NCI-H524 (cell line): ENCODE results near the gene CREB5.
"Not testable (repeated sequence)": the region's sequence is repeated elsewhere in the genome, so short reads cannot be mapped to it uniquely, and the experiment has no call there.

ENCODE experiments used
- DNase-seq, 2 experiments: peaks; one replicate each; lab custom pipeline; 2025; lab: John Stamatoyannopoulos, UW

CREB5 gene

DNA sequence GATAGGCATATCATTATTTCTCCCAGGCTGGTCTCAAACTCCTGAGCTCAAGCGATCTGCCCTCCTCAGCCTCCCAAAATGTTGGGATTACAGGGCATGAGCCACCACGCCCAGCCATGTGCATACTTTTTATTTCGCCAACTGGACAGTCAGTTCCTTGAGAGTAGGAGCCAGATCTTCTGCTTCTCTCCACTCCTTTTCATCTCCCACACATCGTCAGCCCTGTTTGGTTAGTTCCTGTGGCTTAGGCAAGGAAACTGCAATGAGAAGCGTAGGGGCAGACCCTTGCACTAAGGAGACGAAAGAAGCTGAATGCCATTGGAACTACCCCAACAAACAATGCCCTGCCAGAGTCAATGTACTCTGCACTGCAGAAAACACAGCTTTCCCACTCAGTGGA, 367.6 kb downstream of the CREB5 start:
- DNase-seq, result no peak

DNA sequence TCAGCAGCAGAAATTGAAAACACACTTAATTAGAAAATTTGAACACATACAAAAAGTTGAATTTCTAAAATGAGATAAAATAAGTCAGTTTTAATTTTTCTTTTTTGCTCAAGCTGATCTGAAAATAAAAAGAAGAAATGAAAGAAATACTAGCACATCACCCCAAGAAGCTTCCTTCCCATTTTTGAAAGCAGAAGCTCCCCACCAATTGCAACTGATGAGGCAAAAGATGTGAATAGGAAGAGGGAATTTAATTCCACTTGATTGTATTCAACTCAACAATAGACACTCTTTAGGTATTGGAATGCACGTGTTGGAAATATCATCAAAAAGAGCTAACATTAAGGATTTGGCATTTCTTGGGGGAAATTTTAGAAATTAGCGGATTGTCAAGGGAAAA, 370.0 kb downstream of the CREB5 start:
- DNase-seq, result no peak

DNA sequence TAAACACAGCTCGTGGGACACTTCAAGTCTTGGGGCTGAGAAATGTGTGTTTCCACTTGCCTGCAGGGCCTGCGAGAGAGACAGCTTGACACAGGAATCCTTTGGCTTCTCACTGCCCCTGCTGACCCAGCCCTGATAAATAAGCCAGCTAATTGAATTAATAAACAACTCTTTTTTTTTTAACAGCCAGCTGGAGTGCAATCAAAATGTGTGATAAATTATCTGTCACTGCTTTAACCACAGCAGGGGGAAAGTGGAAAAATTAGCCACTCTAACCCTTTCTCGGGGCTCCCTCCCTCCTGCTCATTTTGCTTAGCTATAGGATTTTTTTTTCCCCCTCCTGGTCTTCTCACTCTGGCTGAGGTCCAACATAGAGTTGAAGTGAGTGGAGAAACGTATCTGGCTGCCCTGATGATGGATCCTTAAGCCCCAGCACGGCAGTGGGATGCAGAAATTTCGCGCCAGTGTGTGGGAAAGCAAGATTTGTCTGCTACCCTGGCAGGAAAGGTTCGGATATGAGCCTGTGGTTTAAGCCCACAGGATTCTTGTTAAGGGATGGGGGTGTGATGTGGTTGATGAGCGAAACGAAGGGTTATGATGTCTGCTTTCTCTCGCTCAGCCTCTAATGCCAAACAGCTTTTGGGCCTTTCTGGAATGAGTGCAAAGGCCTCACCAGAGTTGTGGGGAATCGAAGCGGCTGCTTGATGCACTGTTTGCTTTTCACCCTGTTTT, 372.0 kb downstream of the CREB5 start:
- peak; percentile 32 to 34 for DNase-seq

DNA sequence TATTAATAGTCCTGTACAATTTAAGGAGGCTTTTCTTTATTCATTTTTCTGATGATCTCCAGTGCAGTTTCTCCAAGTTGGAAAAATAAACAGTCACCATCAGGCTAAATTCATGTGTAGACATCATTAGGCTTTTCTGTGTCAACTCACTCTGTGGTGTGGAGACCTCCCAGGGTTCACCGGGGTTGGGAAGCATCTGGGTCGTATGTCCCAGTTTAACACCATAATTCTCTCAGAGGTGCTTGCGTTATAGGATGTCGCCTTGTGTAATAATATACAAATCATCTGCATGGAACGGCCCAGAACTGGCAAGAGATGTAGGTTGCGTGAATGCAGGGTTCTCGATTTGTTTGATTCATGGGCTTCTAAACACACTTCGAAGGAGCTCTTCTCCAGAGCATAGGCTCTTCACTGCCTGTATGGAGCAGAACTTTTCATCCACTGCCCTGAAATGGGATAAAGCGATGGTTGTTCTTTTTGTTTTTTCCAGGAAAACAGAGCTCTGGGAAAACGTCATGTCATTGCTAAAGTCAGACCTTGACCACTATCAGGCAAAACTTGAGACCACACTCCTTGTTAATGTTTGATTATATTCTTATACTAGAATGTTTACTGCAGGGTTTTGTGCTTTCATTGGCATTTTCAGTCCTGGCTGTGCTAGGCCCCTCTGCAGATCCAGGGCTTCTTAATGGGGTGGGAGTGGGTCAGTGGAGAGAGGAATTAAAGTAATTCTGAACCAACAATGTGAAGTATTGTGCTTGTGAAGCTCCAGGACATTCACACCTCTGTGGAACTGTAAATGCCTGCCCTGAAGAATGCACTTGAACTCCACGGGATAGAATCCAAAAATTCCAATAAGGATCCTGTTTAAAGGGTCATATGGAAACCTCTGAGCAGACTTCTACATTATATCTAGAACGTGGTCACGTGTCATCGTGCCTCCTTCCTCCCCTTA, 373.0 kb downstream of the CREB5 start:
- no peak for DNase-seq

DNA sequence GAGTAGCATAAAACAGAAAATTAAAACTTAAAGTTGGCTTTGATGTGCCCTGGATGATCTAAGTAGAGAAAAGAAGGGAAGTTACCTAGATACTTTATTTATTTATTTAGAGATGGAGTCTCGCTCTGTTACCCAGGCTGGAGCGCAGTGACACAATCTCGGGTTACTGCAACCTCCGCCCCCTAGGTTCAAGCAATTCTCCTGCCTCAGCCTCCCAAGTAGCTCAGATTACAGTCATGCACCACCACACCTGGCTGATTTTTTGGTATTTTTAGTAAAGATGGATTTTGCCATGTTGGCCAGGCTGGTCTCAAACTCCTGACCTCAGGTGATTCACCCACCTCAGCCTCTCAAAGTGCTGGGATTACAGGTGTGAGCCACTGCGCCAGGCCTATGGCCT, 373.8 kb downstream of the CREB5 start:
- DNase-seq, result not testable (repeated sequence)

DNA sequence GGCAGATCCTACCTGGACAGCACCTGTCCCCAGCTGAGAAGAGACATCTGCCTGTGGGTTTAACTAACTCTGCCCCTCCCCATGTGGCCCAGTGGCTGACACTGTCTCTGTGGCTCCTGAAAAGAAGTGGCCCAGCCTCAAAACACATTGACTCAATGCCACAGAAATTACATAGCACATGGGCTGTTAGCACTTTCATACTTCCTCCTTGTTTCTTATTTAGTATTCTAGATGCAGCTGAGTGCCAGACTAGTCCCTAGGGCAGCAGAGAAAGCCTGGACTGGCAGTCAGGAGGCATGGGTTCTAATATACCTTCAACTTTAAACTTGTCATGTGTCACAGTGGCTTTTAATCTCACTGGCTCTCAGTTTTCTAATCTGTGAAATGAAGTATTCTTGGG, 374.8 kb downstream of the CREB5 start:
- no peak for DNase-seq

DNA sequence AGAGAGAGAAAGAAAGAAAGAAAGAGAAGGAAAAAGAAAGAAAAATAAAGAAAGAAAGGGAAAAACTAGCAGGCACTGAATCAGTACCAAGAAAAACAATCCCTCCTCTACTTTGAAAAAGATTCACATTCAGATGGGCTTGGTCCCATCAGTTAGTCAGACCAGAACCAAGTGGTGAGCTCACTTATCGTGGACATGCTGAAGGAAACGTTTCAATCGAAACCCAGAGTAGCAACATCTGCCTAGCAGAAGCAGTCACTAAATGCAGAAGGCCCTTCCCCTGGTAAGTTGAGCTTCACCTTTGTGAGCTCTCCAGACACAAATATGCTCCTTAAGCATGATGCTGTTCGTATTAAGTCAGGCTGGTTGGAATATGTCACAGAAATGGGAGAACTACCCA, 378.1 kb downstream of the CREB5 start:
- no peak for DNase-seq

DNA sequence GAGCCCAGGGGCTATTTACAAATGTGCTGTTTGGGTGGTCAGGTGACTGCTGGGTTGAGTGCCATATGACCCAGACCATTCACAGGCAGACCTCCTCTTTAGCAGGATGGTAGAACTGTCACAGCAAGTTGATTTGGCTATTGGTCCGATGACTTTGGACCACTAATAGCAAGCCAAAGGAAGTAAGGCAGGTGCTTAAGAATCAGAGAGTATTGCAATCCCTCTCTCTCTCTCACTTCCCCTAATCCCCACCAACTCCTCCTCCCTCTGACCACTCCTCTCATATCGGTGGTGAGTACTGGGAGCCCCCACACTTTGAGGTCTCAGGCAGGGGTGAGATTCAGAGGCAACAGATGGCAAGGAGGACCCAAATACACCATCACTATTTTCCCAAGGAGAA, 380.5 kb downstream of the CREB5 start:
- DNase-seq, result no peak

DNA sequence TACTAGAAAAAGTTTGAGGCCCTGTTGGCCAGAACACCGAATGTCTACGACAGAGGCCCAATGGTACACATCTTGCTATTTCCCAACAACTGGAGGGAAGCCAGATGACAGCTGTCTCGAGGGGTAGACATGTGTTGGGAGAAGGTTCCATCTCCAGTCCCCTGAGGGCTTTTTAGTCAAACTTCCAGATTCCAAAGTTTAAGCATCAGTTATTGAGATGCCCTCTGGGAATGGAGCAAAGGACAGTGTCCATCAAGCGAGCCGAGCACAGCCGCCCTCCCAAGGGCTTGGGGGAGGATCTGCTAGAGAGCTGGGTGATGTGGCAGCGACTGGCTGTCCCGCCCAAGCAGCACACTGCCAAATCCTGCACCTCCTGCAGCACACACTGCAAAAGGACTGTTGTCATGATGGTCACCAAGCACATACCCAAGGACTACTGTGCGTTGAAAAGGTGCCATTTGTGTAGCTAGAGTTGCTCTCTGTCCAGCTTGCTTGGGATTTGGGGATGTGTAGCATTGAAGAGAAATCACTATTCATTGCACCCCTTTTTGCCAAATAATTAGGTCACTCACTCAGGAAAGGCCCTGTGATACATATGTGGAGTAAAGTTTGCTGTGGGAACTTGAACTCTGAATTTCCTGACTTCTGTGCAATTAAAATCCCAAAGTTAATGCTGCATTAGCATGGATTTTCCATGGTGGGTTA, 381.2 kb downstream of the CREB5 start:
- no peak for DNase-seq

DNA sequence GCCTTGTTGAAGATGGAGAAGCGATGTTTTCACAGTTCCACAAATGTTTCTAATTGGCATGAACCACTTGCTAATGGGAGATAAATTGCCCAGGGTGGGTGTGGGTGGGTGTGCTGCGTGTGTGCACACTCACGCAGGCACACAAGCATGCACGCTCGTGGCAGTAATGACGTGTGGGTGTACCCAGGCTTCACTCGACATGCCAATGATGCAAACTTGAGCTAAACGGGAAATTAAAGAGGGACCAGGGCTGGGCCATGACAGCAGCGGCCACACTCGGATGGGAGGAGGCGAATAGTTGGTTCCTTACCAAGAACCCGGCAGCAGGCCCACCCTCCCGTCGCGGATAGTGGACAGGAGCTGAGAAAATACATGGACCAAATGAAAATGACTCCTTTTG, 386.0 kb downstream of the CREB5 start:
- DNase-seq, result no peak

DNA sequence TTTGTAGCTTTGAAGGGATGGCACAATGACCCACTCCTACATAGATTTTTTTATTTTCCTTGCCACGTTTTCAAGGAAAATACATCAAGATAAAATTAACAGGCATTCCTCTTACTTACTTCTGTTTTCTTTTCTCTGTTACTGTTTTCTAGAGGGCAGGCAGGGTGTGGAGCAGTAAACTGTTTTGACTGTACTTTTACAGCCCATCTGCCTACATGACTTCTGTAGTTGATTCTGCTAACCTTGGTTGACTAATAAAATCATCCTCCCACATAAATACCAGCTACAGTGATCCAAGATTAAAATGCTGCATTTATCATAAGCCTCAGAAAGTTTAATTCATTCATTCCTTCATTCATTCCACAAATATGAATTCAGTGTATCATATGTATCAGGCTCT, 387.3 kb downstream of the CREB5 start:
- no peak for DNase-seq

DNA sequence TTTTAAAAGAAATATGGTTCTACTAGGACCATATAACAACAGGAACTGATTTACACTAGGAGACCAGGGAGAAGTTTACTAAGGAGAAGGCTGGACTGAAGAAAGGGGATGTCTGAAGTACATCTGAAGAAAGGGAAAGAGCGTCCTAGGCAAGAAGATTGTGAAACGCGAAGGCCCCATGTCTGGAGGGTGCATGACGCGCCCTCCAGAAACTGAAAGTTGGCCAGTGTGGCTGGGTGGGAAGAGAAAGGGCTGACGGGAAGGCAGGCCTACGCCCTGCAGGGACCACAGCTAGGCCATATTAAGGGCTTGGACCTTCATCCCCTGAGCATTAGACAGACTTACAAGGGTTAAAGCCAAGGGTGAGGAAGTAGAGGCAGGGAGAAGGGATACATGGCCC, 387.8 kb downstream of the CREB5 start:
- DNase-seq, result no peak

DNA sequence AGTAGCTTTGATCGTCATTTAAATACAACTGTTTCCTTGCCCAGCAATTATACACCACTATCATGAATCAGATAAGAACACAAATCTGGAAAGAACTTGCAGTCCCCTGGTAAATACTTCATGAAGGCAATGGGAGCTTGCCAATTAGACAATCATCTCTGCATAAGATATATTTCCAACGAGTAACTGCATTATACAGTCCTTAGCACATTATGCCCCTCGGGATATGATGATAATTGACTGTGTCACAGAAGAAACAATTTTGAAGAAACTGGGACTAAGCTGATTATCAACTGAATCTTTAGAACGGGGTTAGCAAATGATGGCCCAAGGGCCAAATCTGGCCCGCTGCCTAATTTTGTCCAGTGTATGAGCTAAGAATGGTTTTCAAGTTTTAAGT, 390.1 kb downstream of the CREB5 start:
- no peak for DNase-seq

DNA sequence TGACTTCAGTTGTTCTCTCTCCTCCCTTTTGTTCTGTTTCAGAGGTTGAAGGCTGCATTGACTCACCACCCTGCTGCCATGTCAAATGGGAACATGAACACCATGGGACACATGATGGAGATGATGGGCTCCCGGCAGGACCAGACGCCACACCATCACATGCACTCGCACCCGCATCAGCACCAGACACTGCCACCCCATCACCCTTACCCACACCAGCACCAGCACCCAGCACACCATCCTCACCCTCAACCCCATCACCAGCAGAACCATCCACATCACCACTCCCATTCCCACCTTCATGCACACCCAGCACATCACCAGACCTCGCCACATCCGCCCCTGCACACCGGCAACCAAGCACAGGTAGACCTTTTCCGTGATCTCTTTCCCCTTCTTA, 391.8 kb downstream of the CREB5 start:
- no peak for DNase-seq

DNA sequence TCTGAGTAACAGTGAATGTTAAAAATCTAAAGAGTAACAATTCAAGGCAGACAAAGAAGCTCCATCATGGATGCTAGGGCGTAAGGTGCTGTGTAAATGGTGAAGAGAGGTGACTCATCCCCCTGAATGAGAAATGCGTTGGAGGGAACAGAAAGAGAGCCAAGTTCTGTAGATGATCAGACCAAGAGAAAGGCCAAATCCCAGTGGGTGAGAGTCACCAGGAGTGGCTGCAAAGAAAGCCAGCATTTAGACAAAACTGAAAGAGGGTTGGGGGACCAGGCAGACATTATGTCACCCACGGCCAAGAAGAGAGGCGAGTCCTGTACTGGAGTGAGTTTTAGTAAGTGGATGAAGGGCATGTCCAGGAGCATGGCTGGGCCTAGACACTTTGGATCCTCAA, 392.7 kb downstream of the CREB5 start:
- DNase-seq, result no peak

DNA sequence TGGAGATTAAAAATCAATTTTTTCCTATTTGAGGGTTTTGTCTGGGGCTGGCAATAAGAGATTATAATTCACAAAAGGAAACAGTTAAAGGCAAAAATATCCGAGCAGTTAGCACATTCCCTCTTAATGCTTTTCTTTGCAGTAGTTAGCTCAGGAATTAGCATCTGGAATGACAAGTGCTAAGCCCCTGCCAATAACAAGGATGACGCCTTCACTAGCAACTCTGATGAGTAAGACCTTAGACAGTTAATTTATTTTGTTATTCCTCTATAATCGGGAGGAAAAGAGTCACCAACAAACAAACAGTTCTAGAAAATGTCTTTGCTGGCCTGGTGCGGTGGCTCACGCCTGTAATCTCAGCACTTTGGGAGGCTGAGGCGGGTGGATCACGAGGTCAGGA, 394.5 kb downstream of the CREB5 start:
- no peak for DNase-seq

DNA sequence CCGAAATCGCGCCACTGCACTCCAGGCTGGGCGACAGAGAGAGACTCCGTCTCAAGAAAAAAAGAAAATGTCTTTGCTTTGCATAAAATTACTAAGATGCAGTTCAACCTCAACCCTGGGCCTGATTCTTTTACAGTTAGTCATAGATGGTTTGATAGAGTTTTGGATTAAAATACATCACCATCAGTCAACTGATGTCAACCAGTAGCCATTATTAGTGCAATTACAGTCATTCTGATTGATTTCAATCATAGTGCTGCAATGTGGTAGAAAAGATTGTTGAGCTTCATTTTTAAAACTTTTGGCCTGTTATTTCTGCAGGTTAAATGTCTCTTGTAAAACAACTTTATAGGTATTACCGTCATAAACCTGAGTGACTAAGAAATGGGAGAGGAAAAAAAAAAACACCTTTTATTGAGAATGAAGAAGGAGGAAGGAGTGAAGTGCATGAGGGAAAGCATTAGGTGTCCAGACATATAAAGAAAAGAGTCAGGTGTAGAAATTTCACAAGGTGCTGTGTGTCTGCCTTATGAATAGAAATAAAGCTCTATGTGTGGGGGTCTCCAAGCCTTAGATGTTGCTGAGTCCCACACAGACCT, 395.2 kb downstream of the CREB5 start:
- DNase-seq, result no peak

DNA sequence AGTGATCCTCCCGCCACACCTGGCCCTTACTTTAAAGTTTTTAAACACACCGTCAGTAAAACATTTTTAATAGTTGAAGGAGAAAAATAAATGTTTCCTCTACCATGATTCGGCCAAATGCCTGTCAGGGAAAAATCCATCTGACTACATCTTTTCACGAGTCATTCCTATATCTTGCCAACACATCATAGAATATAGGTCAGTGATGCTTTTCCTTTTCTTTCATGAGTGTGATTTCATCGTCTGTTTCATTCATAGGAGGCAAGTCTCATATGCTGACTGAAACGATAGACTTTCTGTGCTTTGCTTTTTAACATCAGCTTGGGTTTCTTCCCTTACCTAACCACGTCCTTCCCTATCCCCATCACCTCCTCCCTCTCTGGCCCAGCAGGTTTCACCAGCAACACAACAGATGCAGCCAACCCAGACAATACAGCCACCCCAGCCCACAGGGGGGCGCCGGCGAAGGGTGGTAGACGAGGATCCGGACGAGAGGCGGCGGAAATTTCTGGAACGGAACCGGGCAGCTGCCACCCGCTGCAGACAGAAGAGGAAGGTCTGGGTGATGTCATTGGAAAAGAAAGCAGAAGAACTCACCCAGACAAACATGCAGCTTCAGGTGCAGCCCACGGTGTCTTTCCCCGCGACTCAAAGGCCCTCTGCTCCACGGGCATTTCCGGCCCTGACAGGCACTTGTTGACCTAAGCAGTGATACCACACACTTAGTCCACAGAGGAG, 396.6 kb downstream of the CREB5 start:
- DNase-seq, result no peak

DNA sequence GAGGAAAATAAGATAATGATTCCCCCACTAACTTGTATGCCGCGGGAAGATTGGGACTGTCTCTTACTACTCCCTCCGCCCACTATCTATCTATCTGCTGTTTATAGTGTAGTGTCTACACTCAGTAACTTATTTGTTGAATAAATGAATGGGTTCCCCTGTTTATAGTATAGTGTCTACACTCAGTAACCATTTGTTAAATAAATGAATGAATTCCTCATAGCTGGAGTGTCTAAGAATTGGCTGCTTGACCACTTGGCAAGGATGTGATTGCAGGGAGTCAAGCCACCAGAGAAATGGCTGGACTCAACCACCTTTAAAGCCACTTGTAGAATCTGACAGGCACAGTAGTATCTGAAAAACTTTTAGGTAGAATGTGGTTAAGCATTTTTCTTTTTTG, 398.7 kb downstream of the CREB5 start:
- DNase-seq, result no peak

DNA sequence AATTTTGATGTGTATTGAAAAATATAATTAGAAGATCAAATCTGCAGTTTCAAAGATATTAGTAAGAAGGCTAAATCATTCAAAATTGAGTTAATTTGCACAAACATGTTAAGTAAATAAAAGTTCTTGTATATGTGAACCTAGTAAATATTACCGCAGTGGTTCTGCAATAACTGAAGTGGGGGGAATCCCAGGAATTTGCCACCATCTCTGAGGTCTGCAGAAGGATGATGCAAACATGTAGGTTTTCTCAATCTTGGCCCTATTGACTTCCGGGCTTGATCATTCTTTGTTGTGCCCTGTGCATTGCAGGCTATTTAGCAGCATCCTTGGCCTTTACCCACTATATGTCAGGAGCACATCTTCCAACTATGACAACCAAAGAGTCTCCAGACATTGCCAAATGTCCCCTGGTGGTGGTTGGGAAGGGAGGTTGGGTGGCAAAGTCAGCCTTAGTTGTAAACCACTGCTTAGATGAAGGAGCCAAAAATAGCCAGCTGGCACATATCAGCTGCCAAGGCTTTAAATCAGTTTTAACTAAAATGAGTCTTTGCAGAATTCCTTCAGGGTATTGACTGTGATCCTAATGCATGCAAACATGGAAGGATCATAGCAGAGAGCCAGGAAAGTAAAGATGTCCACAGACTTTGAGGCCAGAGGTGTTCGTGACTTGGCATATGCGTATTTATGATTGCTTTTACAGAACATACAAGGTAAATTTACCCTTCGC, 399.5 kb downstream of the CREB5 start:
- no peak for DNase-seq

DNA sequence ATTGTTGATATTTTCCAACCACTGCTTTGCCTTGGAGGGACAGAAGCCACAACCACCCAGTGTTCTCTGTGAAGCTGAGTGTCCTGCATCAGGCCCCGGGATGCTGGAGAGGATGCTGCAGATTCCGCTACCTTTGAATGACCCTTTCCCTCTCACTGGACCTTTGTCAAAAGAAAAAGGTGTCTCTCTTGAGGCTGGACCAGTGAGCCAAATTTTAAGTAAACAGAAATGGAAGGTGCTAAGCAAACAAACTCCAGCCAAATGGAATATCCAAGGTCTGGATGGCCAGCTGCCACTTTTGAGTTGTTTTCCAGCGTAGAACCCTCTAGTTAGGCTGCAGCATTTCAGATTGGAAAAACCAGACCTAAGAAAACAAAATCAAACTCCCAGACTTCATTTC, 400.3 kb downstream of the CREB5 start:
- no peak for DNase-seq
